ENCODE data around the gene CXCL16. TPM values are rescaled to one million over a fixed set of nuclear protein-coding genes. Genes with fewer than 3 reads are reported as not detected.

The CXCL16 gene
- polyA plus RNA-seq (2011; rRNA removed) (2.3 and 2.4 TPM in 2 replicates), polyA minus RNA-seq (2011; rRNA and poly(A)+ RNA removed) (0.92 and 2.2 TPM in 2 replicates)

DNA sequence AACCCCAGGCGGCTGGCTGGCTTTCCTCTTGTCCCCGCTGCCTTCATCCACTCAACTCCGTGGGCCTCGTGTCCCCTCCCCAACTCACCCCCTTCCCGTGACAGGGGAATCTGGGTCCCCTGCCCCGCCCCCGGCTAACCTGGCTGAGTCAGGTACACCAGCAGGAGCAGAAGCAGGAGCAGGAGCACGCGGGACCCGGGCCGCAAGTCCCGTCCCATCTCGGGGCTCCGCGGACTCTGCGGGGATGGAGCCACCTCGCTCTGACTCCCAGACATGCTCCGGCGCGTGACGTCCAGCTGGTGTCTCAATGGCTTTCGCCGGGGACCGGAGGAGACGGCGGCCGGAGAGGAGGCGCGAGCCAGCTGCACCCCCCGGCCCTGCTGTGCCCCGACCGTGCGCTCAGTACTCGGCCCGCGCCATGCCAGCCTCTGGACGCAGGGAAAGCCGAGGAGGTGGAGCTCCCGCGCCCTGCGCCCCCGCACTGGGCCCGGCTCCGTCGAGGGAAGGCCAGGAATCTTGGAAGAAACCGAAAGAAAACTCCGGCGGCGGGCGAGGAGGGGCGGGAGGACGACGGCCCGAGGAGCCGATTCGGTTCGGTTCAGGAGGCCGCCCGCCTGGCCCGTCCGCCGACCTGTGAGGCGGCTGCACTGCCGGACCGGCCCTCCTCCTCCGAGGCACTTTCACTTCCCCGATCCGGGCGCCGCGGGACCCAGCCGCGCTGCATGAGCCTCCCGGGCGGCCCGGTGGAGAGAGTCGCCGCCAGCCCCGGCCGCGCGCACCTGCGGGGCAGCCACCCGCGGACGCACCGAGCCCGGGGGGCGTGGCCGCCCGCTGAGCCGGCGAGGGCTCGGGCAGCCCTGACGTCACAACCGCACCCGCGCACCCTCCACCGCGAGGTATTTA is at the start of gene CXCL16, which contains the start of gene ZMYND15:
TSS of gene CXCL16 (minus strand) at position 807 of the 903 bp plus-strand sequence. CDS start at position 218, 589 bp downstream.
TSS of gene ZMYND15 (plus strand) at position 712 of the 903 bp plus-strand sequence. CDS start 716 bp downstream, outside the sequence.
- POLR2A ChIA-PET = interaction anchor here (0.6 kb wide), 1 partner anchor 18 kb away, joined by 3 read pairs; no protein-coding TSS in a partner anchor
- CTCF ChIA-PET = no interaction called here
- DNase-seq (ENCODE audit: low read depth, low spot score) = no peak
- Histone ChIP-seq H3K9me3 (ENCODE audit: control insufficient read depth, insufficient read depth, low read length) (peaks cover 5% of the 10 kb centered on the region; the same call in 1 of the 2 replicates), H3K27ac (ENCODE audit: low read depth, low read length) (no peak within 1 kb of the TSS), H3K4me3 (ENCODE audit: low read depth, low read length) (peak within 1 kb of the TSS; percentile 70), H3K27me3 (ENCODE audit: control insufficient read depth, insufficient read depth, low read length) (peaks cover 51% of the 10 kb centered on the region)
- TF ChIP-seq CTCF (IDR thresholded peaks at IDR 0.05; ENCODE audit: low read depth, low read length) = no peak

DNA sequence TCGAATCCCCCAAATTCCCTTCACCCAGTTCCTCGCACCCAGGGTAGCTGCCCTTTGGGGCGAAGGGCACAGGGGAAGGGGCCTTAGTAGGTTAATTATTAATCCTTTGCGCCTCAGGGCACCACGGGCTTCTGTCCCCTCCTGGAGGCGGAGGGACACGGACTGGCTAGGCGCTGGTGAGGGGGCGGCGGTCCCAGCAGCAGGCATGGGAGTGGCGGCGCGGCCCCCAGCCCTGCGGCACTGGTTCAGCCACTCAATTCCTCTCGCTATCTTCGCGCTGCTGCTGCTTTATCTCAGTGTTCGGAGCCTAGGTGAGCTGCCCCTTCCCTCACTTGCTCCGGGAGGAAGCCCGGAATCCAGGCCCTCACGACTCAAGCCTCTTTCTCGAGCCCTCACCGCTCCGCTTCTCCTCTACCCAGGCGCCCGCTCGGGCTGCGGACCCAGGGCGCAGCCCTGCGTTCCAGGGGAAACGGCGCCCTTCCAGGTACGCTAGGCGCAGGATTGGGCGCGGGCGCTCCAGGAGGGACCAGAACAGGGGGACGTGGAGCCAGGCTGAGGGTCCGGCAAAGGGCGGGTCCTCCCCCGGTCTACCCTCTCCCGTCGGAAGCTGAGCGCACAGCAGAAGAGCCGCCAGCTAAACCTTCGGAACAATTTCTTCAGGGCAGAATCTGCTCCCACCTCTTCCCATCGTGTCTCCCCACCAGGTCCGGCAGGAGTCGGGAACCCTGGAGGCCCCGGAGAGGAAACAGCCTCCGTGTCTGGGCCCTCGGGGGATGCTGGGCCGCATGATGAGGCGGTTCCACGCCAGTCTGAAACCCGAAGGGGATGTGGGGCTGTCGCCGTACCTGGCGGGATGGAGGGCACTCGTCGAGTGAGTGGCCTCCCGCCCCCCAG is 49.3 kb upstream of the CXCL16 start, which contains the start of gene GLTPD2:
TSS of gene GLTPD2 (plus strand) at position 158 of the 894 bp plus-strand sequence. CDS start at position 206, 48 bp downstream.
- no peak for TF ChIP-seq CTCF (IDR thresholded peaks at IDR 0.05; ENCODE audit: low read depth, low read length)
- CTCF ChIA-PET = interaction anchor here (0.6 to 5.7 kb wide), 13 partner anchors 9 to 269 kb away, joined by 3 to 46 read pairs (median 4); partner anchors contain the start of genes ARRB2, PLD2, RNF167 and SLC25A11
- Histone ChIP-seq H3K27ac (ENCODE audit: low read depth, low read length) (no peak within 1 kb of the TSS), H3K4me3 (ENCODE audit: low read depth, low read length) (peak within 1 kb of the TSS; percentile 66), H3K27me3 (ENCODE audit: control insufficient read depth, insufficient read depth, low read length) (peaks cover 23% of the 10 kb centered on the region), H3K9me3 (ENCODE audit: control insufficient read depth, insufficient read depth, low read length) (no peaks in the 10 kb centered on the region; the same call in 1 of the 2 replicates)
- DNase-seq (ENCODE audit: low read depth, low spot score) = no peak
- POLR2A ChIA-PET = interaction anchor here (0.7 to 1.5 kb wide), 5 partner anchors 9 to 79 kb away, joined by 3 to 5 read pairs (median 4); partner anchors contain the start of genes ARRB2 and PLD2

GRCh38 chr17:4788159-4788806 is 48.6 kb upstream of the CXCL16 start:
- H3K27me3 ChIP-seq (ENCODE audit: control insufficient read depth, insufficient read depth, low read length) = peaks cover 30% of the 10 kb centered on the region
- POLR2A ChIA-PET = interaction anchor here (0.7 kb wide), 1 partner anchor 48 kb away, joined by 3 read pairs; no protein-coding TSS in a partner anchor
- no peak overlapping the region for H3K27ac ChIP-seq (ENCODE audit: low read depth, low read length)
- DNase-seq (ENCODE audit: low read depth, low spot score) = no peak
- no peak for TF ChIP-seq CTCF (IDR thresholded peaks at IDR 0.05; ENCODE audit: low read depth, low read length)
- no peaks in the 10 kb centered on the region; the same call in 1 of the 2 replicates for H3K9me3 ChIP-seq (ENCODE audit: control insufficient read depth, insufficient read depth, low read length)
- H3K4me3 ChIP-seq (ENCODE audit: low read depth, low read length) = no peak overlapping the region
- CTCF ChIA-PET = interaction anchor here (0.8 to 5.7 kb wide), 6 partner anchors 9 to 221 kb away, joined by 3 to 46 read pairs (median 4); partner anchors contain the start of gene ARRB2

DNA sequence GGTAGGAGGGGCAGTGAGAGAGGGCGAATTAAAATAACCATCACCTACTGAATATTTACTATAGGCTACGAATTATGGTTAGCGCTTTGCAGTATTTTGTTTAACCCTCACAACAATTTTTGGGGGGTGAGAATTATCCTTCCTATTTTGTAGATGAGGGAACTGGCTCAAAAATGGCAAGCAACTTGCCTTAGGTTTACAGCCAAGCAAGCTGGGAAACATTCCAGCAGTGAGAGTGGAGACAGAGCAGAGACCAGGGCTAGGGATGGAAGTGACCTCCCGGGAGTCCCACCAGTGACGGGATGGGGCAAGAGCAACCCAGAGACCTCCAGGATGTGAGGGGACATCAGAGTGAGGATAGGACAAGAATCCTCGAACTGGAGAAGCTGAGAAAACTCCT is 46.8 kb upstream of the CXCL16 start:
- POLR2A ChIA-PET = interaction anchor here (0.7 to 1.2 kb wide), 2 partner anchors 9 to 76 kb away, joined by 3 to 4 read pairs; partner anchors contain the start of genes ARRB2 and PSMB6
- no peak for DNase-seq (ENCODE audit: low read depth, low spot score)
- H3K9me3 ChIP-seq (ENCODE audit: control insufficient read depth, insufficient read depth, low read length) = peaks cover 6% of the 10 kb centered on the region; the same call in 1 of the 2 replicates
- H3K27ac ChIP-seq (ENCODE audit: low read depth, low read length) = no peak overlapping the region
- H3K27me3 ChIP-seq (ENCODE audit: control insufficient read depth, insufficient read depth, low read length) = peaks cover 40% of the 10 kb centered on the region
- CTCF ChIA-PET = interaction anchor here (0.6 to 5.7 kb wide), 4 partner anchors 51 to 116 kb away, joined by 3 to 46 read pairs (median 6); partner anchors contain the start of gene CHRNE
- TF ChIP-seq CTCF (IDR thresholded peaks at IDR 0.05; ENCODE audit: low read depth, low read length) = no peak
- no peak overlapping the region for H3K4me3 ChIP-seq (ENCODE audit: low read depth, low read length)

Data from AG04450 (cell line).